Cardiac fibroblast (primary cell): ENCODE results near the gene OPA3.

Experiments
- DNase-seq, 2 donors: peaks; one replicate each; pipeline versions ENCODE4 v3.0.0 to v3.0.0-alpha.2; 2010; ENCODE audit warnings: low read depth in 2 of 2
- H3K4me3 ChIP-seq, 2 donors: replicated peaks in 1 of 2; 1 replicate in 1 of 2; 2 replicates in 1 of 2; pipeline ENCODE4 v1.5.1; 2011; ENCODE audit warnings: low read depth in 2 of 2, low read length in 2 of 2, mild to moderate bottlenecking in 2 of 2, moderate library complexity in 1 of 2
- TF ChIP-seq, protein P1 (sequence below): IDR thresholded peaks from one replicate; pipeline ENCODE4 v1.5.1; 2011; ENCODE audit warnings: low read depth, mild to moderate bottlenecking, low read length, inconsistent platforms

The OPA3 gene

DNA sequence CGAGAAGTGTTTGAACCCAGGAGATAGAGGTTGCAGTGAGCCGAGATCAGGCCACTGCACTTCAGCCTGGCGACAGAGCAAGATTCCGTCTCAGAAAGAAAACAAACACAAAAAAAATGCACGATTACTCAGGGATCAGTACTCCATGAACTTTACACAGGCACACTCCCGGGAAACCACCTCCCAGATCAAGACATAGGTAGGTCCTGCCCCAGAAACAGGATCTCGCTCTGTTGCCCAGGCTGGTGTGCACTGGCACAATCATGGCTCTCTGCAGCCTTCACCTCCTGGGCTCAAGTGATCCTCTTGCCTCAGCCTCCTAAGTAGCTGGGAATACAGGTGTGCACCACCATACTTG, 66.2 kb downstream of the OPA3 start:
- no peak overlapping the region for H3K4me3 ChIP-seq
- DNase-seq: no peak
- TF ChIP-seq, protein P1, sequence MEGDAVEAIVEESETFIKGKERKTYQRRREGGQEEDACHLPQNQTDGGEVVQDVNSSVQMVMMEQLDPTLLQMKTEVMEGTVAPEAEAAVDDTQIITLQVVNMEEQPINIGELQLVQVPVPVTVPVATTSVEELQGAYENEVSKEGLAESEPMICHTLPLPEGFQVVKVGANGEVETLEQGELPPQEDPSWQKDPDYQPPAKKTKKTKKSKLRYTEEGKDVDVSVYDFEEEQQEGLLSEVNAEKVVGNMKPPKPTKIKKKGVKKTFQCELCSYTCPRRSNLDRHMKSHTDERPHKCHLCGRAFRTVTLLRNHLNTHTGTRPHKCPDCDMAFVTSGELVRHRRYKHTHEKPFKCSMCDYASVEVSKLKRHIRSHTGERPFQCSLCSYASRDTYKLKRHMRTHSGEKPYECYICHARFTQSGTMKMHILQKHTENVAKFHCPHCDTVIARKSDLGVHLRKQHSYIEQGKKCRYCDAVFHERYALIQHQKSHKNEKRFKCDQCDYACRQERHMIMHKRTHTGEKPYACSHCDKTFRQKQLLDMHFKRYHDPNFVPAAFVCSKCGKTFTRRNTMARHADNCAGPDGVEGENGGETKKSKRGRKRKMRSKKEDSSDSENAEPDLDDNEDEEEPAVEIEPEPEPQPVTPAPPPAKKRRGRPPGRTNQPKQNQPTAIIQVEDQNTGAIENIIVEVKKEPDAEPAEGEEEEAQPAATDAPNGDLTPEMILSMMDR: no peak

DNA sequence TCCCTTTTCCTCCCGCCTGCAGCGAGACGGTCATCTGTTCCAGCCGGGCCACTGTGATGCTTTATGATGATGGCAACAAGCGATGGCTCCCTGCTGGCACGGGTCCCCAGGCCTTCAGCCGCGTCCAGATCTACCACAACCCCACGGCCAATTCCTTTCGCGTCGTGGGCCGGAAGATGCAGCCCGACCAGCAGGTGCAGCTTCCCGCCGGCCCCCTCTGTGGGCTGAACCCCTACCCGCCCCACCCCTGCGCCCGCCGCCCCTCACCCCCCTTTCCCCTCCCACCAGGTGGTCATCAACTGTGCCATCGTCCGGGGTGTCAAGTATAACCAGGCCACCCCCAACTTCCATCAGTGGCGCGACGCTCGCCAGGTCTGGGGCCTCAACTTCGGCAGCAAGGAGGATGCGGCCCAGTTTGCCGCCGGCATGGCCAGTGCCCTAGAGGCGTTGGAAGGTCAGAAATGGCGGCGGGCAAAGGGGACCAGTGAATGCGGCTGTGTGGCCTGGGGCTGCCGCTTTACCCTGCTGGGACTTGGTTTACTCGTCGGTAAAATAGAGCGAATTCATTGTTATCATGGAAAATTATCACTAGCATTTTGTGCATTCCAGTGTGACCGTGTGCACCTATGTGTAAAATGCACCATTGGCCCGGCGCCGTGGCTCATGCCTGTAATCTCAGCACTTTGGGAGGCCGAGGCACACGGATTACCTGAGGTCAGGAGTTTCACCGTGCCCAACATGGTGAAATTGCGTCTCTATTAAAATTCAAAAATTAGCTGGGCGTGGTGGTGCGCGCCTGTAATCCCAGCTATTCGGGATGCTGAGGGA, 66.7 kb downstream of the OPA3 start:
- DNase-seq: no peak
- TF ChIP-seq, protein P1: no peak
- no peak overlapping the region for H3K4me3 ChIP-seq

DNA sequence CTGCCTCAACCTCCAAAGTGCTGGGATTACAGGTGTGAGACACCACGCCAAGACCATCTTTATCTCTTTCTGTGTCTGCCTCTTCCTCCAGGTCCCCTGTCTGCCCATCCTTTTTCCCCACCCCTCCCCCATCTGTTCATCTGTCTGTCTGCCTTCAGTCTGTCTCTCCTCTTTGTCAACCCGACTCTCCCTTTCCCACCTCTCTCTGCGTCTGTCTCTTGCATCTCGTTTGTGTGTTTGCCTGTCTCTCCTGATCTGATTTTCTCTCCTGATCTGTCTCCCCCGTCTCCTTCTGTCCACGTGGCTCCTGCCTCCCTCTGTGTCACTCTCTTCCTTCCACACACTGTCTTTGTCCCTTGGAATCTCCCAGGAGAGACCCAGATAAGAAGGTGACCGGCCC, 67.4 kb downstream of the OPA3 start:
- no peak overlapping the region for H3K4me3 ChIP-seq
- TF ChIP-seq, protein P1: no peak
- DNase-seq: no peak

DNA sequence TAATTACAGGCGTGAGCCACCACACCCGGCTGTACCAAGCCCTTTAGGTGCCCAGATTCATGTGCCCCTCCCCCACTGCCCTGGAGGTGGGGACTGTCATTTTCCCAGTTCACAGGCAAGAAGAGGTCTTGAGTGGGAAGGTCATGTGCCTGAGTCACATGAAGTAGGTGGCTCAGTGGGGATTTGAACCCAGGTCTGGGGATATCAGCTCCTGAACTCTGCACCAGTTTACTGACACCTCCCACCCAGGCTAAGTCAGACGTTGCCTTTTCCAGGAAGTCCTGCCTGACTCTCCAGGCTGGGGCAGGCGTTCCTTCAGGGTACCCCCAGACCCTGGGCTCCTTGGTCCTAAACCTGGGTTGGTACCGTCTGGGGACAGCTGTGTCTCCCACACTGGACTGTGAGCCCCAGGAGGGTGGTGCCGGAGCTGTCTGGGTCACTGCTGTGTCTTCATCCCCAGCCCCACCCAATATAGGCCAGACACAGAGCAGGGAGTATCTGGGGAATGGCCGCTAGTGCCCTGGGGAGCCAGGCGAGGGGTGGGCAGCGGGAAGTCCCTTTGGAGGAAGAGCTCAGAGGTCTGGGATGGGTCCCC, 68.7 kb downstream of the OPA3 start:
- no peak overlapping the region for H3K4me3 ChIP-seq
- DNase-seq: no peak

DNA sequence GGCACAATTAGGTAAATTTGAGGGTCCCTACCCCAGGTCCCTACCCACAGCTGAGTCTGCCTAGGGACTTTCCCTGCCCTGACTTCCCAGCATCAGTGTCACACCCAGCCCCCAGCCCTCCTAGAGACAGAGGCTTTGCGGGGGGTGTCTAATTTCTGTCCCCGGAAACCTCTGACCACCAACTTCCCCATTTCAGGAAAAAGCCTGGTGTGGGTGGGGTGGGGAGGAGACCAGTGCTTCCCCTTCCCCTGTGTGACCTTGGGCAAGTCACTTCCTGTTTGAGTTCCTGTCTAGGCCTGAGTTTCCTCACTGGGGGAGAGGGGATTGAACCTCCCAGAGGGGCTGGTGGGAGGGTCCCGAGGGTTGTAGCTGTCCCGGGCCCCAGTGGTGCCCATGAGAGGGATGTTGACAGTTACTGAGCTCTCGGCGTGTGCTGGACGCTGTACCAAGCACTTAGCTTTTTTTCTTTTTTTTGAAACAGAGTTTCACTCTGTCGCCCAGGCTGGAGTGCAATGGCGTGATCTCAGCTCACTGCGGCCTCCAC, 69.4 kb downstream of the OPA3 start:
- H3K4me3 ChIP-seq: no peak overlapping the region
- TF ChIP-seq, protein P1: no peak
- DNase-seq: no peak

More for the DNA sequence above, 68.7 kb downstream of the OPA3 start:
- TF ChIP-seq, protein P1: no peak

DNA sequence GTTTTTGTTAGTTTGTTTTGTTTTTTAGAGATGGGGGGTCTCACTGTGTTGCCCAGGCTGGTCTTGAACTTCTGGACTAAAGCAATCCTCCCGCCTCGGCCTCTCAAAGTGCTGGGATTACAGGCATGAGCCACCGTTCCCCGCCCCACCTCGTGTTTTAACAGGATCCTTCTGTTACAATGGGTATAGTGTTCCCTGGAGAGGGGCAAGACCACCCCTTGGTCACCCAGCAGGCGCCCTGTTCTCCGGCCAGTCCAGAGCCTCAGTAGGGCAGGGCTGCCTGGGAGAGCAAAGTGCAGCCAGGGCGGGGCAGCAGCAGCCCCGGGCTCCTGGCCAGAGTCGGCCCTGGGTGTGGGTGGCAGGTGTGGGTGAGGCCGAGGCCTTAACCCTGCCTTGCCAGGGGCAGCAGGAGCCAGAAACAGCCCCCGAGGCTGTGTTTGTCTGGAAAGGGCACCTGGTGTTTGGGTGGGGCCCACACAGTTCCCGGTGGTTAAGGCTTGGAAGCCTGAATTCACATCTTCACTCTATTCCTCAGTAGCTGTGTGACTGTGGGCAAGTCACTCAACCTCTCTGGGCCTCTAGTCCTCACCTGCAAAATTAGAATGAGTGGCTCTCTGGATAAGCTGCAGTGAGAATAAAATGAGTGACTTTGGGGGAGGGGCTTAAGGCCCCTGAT, 70.1 kb downstream of the OPA3 start:
- H3K4me3 ChIP-seq: no peak overlapping the region
- no peak for DNase-seq
- TF ChIP-seq, protein P1: no peak
